ENCODE measurements around the gene ACCSL. TPM values are rescaled to one million over a fixed set of nuclear protein-coding genes. Genes with fewer than 3 reads are reported as not detected.

The ACCSL gene
- total RNA-seq, 1 donor from 2014 or later, result not detected

- intact Hi-C loops (cut with micrococcal nuclease), result no loop called here
Observed at GRCh38 chr11:44057340-44057739, 9.6 kb downstream of the ACCSL start.

- intact Hi-C loops (cut with micrococcal nuclease), result no loop called here
Observed at GRCh38 chr11:44058275-44058674, 10.5 kb downstream of the ACCSL start.

GRCh38 chr11:44065161-44065661, 17.4 kb downstream of the ACCSL start:
- intact Hi-C loops (cut with micrococcal nuclease), result loop anchor here (5.0 to 10.0 kb wide), 3 partner anchors 423 to 1740 kb away; partner anchors contain the start of gene SLC35C1

GRCh38 chr11:44065841-44066731, 18.3 kb downstream of the ACCSL start, which contains the start of gene ACCS:
ACCS (plus strand) TSS chr11:44066270; CDS start chr11:44067628, 1,358 bp downstream.
- intact Hi-C loops (cut with micrococcal nuclease), result loop anchor here (1.0 to 10.0 kb wide), 10 partner anchors 28 to 1739 kb away; partner anchors contain the start of genes ALKBH3, API5, CD82 and HSD17B12

GRCh38 chr11:44066732-44067141, 19.0 kb downstream of the ACCSL start:
- intact Hi-C loops (cut with micrococcal nuclease), result loop anchor here (1.0 to 10.0 kb wide), 10 partner anchors 28 to 1738 kb away; partner anchors contain the start of genes ALKBH3, API5, CD82 and HSD17B12

GRCh38 chr11:44067266-44067665, 19.5 kb downstream of the ACCSL start:
- intact Hi-C loops (cut with micrococcal nuclease), result loop anchor here (2.0 to 10.0 kb wide), 4 partner anchors 186 to 1738 kb away; partner anchors contain the start of genes ALKBH3 and SLC35C1

- intact Hi-C loops (cut with micrococcal nuclease), result loop anchor here (5.0 to 10.0 kb wide), 3 partner anchors 426 to 1737 kb away; partner anchors contain the start of gene SLC35C1
Observed at GRCh38 chr11:44068180-44068579, 20.4 kb downstream of the ACCSL start.

GRCh38 chr11:44071157-44071556, 23.4 kb downstream of the ACCSL start:
- intact Hi-C loops (cut with micrococcal nuclease), result no loop called here

- intact Hi-C loops (cut with micrococcal nuclease), result no loop called here
Observed at GRCh38 chr11:44072757-44073658, 25.2 kb downstream of the ACCSL start.

- intact Hi-C loops (cut with micrococcal nuclease), result no loop called here
Observed at GRCh38 chr11:44078794-44079193, 31.0 kb downstream of the ACCSL start.

- intact Hi-C loops (cut with micrococcal nuclease), result no loop called here
Observed at GRCh38 chr11:44079376-44079775, 31.6 kb downstream of the ACCSL start.

GRCh38 chr11:44080951-44081350, 33.2 kb downstream of the ACCSL start:
- intact Hi-C loops (cut with micrococcal nuclease), result no loop called here

- intact Hi-C loops (cut with micrococcal nuclease), result no loop called here
Observed at GRCh38 chr11:44082645-44083044, 34.9 kb downstream of the ACCSL start.

- intact Hi-C loops (cut with micrococcal nuclease), result no loop called here
Observed at GRCh38 chr11:44083433-44083832, 35.7 kb downstream of the ACCSL start.

GRCh38 chr11:44083906-44084305, 36.1 kb downstream of the ACCSL start:
- intact Hi-C loops (cut with micrococcal nuclease), result no loop called here

- intact Hi-C loops (cut with micrococcal nuclease), result no loop called here
Observed at GRCh38 chr11:44085330-44085729, 37.5 kb downstream of the ACCSL start.

- intact Hi-C loops (cut with micrococcal nuclease), result no loop called here
Observed at GRCh38 chr11:44088377-44088776, 40.6 kb downstream of the ACCSL start.

- intact Hi-C loops (cut with micrococcal nuclease), result no loop called here
Observed at GRCh38 chr11:44088871-44089270, 41.1 kb downstream of the ACCSL start.

- intact Hi-C loops (cut with micrococcal nuclease), result loop anchor here (5.0 to 10.0 kb wide), 5 partner anchors 524 to 1714 kb away; partner anchors contain the start of gene SLC35C1
Observed at GRCh38 chr11:44090539-44090938, 42.8 kb downstream of the ACCSL start.

GRCh38 chr11:44094260-44094868, 46.6 kb downstream of the ACCSL start:
- intact Hi-C loops (cut with micrococcal nuclease), result loop anchor here (1.0 to 10.0 kb wide), 10 partner anchors 28 to 1710 kb away; partner anchors contain the start of genes ACCS, ALKBH3, HSD17B12 and SLC35C1

All from T-helper 1 cell treated with Interleukin-12 subunit alpha and Interleukin-12 subunit beta and Interleukin-4 antibody, amounts not matched to agents 30 ng/mL and 1 ng/mL, for 36 hours (primary cell).